MCF 10A (cell line): ENCODE results near the gene CAMTA1. TPM values are rescaled to one million over a fixed set of nuclear protein-coding genes. Genes with fewer than 3 reads are reported as not detected.

Experiments used
- BruUV-seq: library from RNA; stranded (reverse); fragments of 400-500 nt; replicated peaks from 2 replicates; lab custom pipeline; 2021; lab: Mats Ljungman, UMichigan
- CTCF ChIA-PET: fragments of 300-600 bp; sonication (Branson Sonifier 250); formaldehyde crosslinking; extraction: SDS; loops from one replicate; lab custom pipeline; 2021; ENCODE audit warnings: antibody characterized with exemption, inconsistent platforms; lab: Yijun Ruan, JAX
- POLR2A ChIA-PET: fragments of 300-600, 350-650 bp; sonication (Branson Sonifier 250); formaldehyde crosslinking; extraction: SDS; loops from one replicate; lab custom pipeline; 2020; ENCODE audit warnings: antibody characterized with exemption, inconsistent platforms; lab: Yijun Ruan, JAX
- DNase-seq: peaks from one replicate; pipeline ENCODE4 v3.0.0-alpha.2; 2018; ENCODE audit not compliant: unreplicated experiment
- H3K27ac Mint-ChIP-seq: one replicate; pipeline ENCODE4 v1.8.0; 2022; ENCODE audit warnings: mild to moderate bottlenecking, low read depth, mixed read lengths; ENCODE audit not compliant: unreplicated experiment
- H3K27me3 Mint-ChIP-seq: one replicate; pipeline ENCODE4 v1.8.0; 2022; ENCODE audit warnings: mixed read lengths; ENCODE audit not compliant: insufficient read depth, unreplicated experiment
- H3K36me3 Mint-ChIP-seq: one replicate; pipeline ENCODE4 v1.8.0; 2022; ENCODE audit warnings: mild to moderate bottlenecking, moderate library complexity, mixed read lengths; ENCODE audit not compliant: insufficient read depth, unreplicated experiment
- H3K4me1 Mint-ChIP-seq: one replicate; pipeline ENCODE4 v1.8.0; 2022; ENCODE audit warnings: mixed read lengths; ENCODE audit not compliant: insufficient read depth, unreplicated experiment
- H3K4me3 Mint-ChIP-seq: one replicate; pipeline ENCODE4 v1.8.0; 2022; ENCODE audit warnings: mild to moderate bottlenecking, moderate library complexity, mixed read lengths; ENCODE audit not compliant: unreplicated experiment
- H3K9me3 Mint-ChIP-seq: one replicate; pipeline ENCODE4 v1.8.0; 2022; ENCODE audit warnings: mixed read lengths; ENCODE audit not compliant: unreplicated experiment
- CTCF ChIP-seq: fragments of 200-600 bp; IDR thresholded peaks from one replicate; pipeline ENCODE4 v1.8.0; 2022; ENCODE audit warnings: antibody characterized with exemption, mild to moderate bottlenecking; ENCODE audit not compliant: unreplicated experiment
- intact Hi-C: fragments of 100-400 bp; cut with micrococcal nuclease; formaldehyde crosslinking; loops from 2 replicates; pipeline ENCODE4 v1.14.1; 2022
- total RNA-seq: library from RNA; stranded (reverse); gene quantifications from 2 replicates; pipeline ENCODE4 v1.2.3, GENCODE V29; 2022

Gene CAMTA1
- total RNA-seq, 1 experiment from 2014 or later: 74.1 TPM

DNA sequence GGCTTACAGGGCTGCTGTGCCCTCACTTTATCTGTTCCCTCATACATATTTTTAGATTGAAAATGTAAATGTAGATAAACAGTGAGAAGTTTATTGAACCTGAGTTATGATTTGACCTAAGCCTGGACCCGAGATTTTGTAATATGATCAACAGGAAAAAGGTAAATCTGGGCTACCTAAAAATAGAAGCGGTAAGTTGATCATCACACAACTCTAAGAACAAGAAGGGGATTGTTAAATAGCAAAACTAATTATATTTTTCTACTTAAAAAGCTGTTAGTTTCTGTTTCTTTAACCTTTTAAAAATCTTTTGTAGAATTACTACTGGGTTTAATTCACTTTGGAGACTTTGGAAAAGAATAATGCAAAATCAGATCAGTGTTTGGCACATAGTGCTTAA lies 35.6 kb downstream of the CAMTA1 start:
- no peaks in the 10 kb centered on the region for H3K27me3 Mint-ChIP-seq
- peaks cover 6% of the 10 kb centered on the region for H3K36me3 Mint-ChIP-seq
- DNase-seq: no peak
- POLR2A ChIA-PET: interaction anchor here (0.7 kb wide), 1 partner anchor 48 kb away, joined by 3 read pairs; no protein-coding TSS in a partner anchor
- BruUV-seq: no TSS peak
- no peak overlapping the region for H3K4me3 Mint-ChIP-seq
- no peaks in the 10 kb centered on the region for H3K9me3 Mint-ChIP-seq
- peaks cover 12% of the 10 kb centered on the region for H3K4me1 Mint-ChIP-seq
- H3K27ac Mint-ChIP-seq: no peak overlapping the region
- intact Hi-C loops: no loop called here
- CTCF ChIA-PET: interaction anchor here (1.3 kb wide), 1 partner anchor 69 kb away, joined by 3 read pairs; no protein-coding TSS in a partner anchor
- TF ChIP-seq CTCF: no peak

- POLR2A ChIA-PET: no interaction called here
- Mint-ChIP-seq H3K27me3 (no peaks in the 10 kb centered on the region), H3K4me1 (peaks cover 12% of the 10 kb centered on the region), H3K9me3 (no peaks in the 10 kb centered on the region), H3K36me3 (peaks cover 7% of the 10 kb centered on the region), H3K27ac (peak overlapping the region; percentile 3), H3K4me3 (no peak overlapping the region)
- CTCF ChIA-PET: no interaction called here
- no TSS peak for BruUV-seq
- intact Hi-C loops: no loop called here
- TF ChIP-seq CTCF: no peak
- DNase-seq: no peak
Observed at GRCh38 chr1:6822530-6823359, 37.5 kb downstream of the CAMTA1 start.

GRCh38 chr1:6823793-6824192 lies 38.5 kb downstream of the CAMTA1 start:
- POLR2A ChIA-PET: no interaction called here
- intact Hi-C loops: no loop called here
- CTCF ChIA-PET: interaction anchor here (0.5 kb wide), 1 partner anchor 844 kb away, joined by 3 read pairs; no protein-coding TSS in a partner anchor
- H3K27me3 Mint-ChIP-seq: no peaks in the 10 kb centered on the region
- H3K4me1 Mint-ChIP-seq: peaks cover 12% of the 10 kb centered on the region
- no peaks in the 10 kb centered on the region for H3K9me3 Mint-ChIP-seq
- TF ChIP-seq CTCF: no peak
- no peak overlapping the region for H3K4me3 Mint-ChIP-seq
- H3K27ac Mint-ChIP-seq: no peak overlapping the region
- no peak for DNase-seq
- BruUV-seq: no TSS peak
- H3K36me3 Mint-ChIP-seq: peaks cover 4% of the 10 kb centered on the region

GRCh38 chr1:6824665-6825368 lies 39.6 kb downstream of the CAMTA1 start:
- Mint-ChIP-seq H3K36me3 (peaks cover 8% of the 10 kb centered on the region), H3K9me3 (no peaks in the 10 kb centered on the region), H3K27me3 (no peaks in the 10 kb centered on the region), H3K27ac (no peak overlapping the region), H3K4me3 (no peak overlapping the region), H3K4me1 (peaks cover 8% of the 10 kb centered on the region)
- BruUV-seq: no TSS peak
- no peak for TF ChIP-seq CTCF
- intact Hi-C loops: no loop called here
- POLR2A ChIA-PET: interaction anchor here (0.6 to 1.0 kb wide), 3 partner anchors 16 to 45 kb away, joined by 3 to 6 read pairs (median 4); no protein-coding TSS in a partner anchor
- no peak for DNase-seq
- CTCF ChIA-PET: no interaction called here
